Measurements from ENCODE around the gene TMEM45B.
"Not testable (repeated sequence)": the region's sequence is repeated elsewhere in the genome, so short reads cannot be mapped to it uniquely, and the experiment has no call there.

The TMEM45B gene

DNA sequence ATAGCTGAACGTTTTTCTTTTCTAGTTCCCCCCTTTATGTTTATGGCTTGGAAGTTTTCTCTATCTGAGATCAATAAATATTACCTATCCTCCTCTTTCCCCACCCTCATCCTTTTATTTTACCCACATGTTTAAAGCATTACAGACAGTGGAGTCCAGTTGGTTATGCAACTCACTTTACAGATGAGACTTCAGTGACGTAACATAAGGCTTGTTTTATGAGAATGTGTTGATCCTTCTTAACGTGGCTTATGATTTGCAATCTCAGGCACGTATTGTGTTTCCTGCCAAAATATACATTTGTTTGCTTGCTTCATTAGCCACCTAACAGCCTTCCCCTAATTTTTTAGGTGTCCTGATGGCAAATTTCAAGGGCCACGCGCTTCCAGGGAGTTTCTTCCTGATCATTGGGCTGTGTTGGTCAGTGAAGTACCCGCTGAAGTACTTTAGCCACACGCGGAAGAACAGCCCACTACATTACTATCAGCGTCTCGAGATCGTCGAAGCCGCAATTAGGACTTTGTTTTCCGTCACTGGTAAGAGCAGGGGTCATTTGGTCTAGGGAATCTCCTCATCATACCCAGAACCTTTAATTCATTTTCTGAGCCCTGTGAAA is 36.6 kb downstream of the TMEM45B start:
- DNase-seq (ENCODE audit: low read depth), result no peak

DNA sequence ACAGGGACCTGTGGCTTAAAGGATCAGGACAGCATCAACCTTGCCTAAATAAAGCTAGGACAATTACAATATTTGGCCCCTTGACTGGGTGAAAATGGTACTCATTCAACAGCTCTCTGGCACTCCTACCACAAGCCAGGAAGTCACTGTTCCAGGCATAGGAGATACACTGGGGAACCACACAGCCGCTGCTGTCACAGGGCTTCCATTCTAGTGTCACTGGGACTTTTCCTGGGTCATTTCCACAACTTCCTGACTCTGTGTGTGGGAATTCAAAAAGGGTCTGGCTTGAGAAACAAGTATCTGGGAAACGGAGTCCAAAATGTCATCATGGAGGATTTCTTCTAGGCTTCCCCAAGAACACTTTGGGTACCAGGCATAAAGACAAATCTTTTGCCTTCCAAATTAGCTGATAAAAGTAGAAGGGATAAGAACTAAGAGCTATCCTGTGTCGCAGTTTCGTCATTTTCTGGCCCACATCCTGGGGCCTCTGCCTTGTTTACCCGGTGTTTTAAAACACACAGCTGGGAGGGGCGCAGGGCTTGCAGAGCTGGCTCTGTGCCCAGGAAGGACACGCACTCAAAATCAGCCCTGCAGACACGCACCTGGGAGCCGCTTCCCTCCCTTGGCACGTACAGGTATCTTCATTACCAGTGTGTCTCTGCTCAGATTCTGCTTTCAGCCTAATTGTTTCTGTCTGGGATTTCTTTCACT is 38.0 kb downstream of the TMEM45B start:
- peak; percentile 22 for DNase-seq (ENCODE audit: low read depth)

DNA sequence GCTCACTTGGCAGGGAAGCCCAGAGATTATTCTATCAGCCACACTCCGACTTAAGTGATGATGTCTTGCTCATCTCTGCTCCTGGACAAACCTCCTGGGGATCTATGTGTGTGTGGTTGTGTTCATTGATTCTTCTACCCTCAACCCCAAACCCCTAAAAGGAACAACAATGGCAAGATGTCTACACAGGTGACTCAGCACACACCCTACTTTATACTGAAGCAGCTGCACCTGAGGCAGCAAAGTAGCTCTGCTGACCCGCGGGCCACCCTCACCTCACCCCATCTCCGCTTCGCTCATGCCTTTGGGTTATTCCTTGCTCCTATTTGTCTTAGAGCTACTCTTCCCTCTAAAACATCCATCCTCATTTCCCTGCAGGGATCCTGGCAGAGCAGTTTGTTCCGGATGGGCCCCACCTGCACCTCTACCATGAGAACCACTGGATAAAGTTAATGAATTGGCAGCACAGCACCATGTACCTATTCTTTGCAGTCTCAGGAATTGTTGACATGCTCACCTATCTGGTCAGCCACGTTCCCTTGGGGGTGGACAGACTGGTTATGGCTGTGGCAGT is 38.7 kb downstream of the TMEM45B start:
- DNase-seq (ENCODE audit: low read depth), result no peak

DNA sequence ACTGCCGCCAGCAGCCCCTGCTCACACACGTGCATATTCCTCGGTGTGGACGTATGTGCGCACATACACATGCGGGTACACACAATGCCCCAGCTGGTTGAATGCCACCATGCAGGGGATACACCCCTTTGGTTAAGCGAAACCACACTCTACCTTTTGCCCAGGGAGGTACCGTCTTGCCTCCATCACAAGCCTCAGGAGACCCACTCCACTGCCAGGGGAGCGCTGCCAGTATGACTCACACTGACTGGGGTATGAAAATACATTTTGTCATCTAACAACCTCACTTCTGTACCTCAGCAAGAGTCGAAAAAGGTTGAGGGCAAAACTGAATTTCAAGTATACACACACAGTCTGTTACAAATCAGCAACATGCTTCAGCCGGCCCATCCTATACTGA is 39.4 kb downstream of the TMEM45B start:
- DNase-seq (ENCODE audit: low read depth), result no peak

DNA sequence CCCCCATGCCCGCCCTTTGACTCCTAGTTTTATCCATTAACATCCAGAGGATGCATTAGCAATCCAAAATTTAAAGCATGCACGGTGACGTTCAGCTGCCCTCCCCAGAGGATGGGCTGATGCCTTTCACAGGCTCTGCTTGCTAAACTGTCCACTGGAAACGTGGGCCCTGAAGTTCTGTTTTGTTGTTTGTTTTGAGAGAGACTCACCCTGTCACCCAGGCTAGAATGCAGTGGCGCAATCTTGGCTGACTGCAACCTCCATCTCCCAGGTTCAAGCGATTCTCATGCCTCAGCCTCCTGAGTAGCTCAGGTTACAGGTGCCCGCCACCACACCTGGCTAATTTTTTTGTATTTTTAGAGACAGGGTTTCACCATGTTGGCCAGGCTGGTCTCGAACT is 40.4 kb downstream of the TMEM45B start:
- no peak for DNase-seq (ENCODE audit: low read depth)

DNA sequence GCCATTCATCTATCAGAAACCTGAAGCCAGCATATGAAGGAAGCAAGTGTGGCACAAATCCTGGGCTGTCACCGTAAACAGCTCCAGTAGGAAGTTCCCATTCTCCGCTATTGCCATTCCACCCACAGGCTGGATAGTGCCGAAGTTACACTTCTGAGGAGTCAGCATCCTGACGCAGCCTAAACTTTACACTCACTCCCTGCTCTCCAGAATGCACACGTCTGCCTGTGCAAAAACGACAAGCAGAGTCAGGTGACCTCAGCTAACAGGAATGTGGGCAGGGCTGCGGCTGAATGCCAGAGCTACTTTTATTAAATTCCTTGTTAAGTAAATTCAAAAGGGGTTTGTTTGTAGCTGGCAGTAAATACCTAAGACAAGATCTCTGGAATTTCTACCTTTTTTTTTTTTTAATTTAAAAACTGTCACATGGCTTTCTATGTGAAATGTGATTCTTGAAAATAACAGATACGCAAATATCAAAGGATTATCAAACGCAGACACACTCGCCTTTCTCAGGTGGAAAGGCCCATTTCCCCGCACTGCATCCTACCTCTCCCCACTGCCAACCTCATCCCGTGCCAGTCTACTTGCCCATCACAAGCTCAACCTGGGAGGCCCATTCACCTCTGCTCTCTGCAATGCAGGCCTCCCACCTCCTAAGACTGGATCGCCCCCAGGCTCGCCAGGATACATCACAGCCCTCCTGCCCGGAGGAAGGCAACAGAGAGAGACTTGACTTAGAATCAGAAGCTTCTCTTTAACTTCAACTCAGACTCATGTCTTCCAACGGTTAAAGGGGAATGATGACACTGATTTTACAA is 46.3 kb downstream of the TMEM45B start:
- no peak for DNase-seq (ENCODE audit: low read depth)

DNA sequence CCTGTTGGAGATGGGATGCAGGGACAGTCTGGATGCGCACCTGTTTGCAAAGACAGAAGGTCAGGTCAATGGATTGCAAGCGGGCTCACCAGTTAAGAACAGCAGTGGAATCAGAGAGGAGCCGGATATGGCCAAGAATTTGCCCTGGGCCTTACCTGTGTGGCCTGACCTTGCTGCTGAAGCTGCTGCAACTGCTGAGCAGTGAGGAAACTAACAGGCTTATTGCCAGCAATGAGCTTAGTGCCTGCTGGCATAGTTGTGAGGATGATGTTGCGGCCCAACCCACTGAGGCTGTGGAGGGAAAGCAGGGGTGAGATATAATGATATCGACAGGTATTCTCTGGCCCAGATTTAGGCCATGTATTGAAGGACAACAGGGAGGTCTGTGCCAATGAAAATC is 49.2 kb downstream of the TMEM45B start:
- no peak for DNase-seq (ENCODE audit: low read depth)

DNA sequence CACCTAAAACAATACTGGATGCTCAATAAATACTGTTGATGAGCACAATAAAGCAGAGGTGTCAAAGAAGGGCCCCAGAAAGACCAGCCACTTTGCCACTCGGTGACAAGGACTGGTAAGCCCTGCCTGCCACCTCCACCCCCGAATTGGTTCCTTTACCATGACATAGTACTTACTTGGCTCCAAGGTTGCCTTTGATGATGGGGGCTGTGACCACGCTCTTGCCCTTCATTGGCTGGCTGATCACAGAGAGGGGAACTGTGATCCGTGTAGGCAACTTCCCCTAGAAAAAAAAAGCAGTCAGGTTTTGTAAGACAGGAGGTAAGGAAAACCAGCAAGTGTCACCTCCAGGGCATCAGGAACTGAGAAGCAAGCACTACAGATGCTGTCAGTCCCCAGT is 50.1 kb downstream of the TMEM45B start:
- DNase-seq (ENCODE audit: low read depth), result no peak

DNA sequence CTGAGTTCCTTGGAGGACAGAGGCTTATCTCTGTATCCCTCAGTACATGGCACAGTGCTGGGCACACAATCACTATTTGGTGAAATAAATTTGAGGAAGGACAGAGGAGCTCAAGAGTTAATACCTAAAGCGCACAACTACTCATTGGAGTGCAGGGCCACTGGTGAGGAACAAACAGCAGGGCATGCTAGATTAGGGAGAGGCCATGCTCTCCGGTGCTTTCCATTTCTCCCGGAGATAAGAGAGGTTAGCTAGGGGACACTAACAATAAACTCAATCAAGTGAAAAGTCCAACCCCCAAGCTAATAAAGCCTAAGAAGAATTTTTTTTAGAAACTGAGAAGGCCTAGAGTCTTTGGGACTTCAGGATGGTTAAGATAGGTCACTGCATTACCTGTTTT is 50.7 kb downstream of the TMEM45B start:
- DNase-seq (ENCODE audit: low read depth), result no peak

DNA sequence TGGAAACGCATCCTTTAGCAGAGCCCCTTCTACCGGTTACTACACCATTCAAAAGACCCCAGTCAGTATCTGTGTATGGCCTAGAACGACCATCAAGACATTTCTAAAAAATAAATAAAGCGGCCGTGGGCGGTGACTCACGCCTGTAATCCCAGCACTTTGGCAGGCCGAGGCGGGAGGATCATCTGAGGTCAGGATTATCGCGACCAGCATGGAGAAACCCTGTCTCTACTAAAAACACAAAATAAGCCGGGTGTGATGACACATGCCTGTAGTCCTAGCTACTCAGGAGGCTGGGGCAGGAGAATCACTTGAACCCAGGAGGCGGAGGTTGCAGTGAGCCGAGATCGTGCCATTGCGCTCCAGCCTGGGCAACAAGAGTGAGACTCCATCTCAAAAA is 53.0 kb downstream of the TMEM45B start:
- DNase-seq (ENCODE audit: low read depth), result not testable (repeated sequence)

DNA sequence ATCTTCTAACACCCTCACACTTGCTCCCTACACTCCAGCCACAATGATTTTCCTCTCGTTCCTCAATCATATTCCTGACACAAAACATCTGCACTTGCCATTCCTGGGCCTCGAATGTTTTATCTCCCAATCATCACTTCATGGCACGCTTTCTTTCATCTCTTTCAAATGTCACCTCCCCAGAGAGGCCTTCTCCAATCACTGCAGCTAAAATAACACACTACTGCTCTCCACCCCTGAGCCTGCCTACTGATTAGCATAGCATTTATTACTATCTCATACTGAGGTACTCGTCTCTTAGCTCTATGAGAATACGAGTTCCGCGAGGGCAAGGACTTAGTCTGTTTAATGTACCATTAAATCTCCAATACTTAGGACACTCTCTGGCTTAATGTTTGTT is 56.3 kb downstream of the TMEM45B start:
- DNase-seq (ENCODE audit: low read depth), result no peak

DNA sequence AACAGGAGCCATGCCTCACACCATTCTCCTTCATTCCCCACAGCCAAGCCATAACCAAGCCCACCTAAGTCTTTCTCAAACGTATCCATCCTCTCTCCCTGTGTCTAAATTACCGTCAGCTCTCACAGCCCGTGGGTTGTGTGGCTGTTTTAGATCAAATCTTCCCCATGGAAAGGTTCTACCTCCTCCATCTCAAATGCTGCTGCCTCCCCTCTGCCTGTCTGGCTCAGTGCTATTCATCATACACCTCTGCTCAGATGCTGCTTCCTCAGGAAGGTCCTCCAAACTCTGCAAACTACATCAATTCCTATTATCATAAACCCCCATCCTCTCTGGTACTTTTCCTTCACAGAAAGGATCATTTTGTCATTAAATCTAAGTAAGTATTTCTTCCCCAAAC is 64.7 kb downstream of the TMEM45B start:
- DNase-seq (ENCODE audit: low read depth), result no peak

DNA sequence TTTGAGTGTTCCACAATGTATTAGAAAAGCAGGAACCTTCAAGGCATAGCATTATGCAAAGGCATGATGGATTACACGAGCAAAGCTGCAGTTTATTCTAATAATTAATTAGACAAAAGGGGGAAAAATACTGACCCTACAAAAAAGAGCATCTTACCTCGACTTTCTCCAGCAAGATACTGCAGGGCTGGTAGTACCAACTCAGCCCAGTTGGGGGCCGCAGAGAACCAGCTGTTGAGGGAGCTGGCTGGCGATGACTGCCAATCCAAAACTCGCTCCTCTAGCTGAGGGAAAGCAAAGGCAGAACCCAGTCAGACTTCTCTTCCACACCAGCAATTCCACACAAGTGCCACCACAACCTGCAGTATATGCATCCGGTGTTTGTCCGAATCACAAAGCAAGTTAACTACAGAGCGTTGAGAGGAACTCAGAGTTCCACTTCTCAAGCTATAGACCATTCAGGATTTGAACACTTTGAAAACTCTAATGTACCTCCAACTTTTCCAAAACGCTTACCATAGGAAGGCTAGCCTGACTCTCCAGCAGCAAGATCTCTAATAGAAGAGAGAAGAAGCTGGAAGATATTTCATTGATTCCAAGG is 66.0 kb downstream of the TMEM45B start:
- DNase-seq (ENCODE audit: low read depth), result peak; percentile 12

DNA sequence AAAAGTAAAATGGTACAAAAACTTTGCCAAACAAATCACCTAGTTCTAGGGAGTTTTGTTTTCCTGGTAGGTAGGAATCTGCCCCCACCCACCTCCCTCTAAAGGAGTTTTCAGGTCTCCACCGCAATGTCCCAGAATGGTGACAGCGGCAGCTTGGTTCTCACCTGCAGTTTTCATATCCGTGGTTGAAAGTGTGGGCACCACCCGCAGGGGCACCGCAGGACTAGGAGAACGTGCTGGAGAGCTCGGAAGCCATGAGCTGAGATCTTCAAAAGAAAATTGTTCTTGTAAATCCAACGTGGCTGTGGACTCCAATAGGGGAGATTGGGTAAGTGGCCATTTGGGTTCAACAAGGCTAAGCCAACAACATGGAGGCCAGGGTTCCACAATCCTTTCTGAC is 68.9 kb downstream of the TMEM45B start:
- no peak for DNase-seq (ENCODE audit: low read depth)

DNA sequence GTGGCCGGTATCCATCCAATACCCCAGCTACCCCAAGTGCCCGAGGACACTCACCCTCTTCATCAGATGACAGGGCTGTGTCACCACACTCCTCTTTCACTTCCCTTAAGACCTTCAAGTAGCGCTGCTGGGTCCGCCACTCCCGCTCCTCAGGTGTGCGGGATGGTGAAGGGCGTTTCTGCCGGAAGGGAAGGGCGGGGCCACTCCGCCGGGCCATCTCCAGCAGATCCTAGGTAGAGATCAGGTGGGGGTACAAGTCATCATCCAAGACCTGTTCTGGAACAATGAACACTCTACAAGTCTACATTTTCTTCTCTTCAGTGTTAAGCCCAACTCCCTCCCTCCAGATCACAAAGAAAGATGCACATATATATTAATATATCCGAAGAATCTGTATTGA is 69.7 kb downstream of the TMEM45B start:
- no peak for DNase-seq (ENCODE audit: low read depth)

DNA sequence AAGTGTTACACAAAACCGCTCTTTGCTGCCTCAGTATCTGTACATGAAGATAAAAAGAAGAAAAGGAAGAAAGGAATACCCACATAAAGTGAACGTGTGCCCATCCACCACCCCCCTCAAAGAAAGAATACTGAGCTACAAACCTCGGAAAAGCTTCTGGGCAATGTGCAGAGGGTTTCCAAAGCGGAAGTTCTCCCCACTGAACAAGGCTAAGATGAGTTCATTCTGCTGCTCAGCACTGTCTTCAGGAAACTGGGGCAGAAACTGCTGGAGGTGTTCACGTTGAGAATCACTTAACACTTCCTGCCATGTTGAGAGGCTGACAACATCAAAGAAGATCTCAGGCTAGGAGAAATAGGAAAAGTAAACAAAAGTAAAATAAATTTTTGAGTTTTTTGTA is 72.8 kb downstream of the TMEM45B start:
- DNase-seq (ENCODE audit: low read depth), result no peak

DNA sequence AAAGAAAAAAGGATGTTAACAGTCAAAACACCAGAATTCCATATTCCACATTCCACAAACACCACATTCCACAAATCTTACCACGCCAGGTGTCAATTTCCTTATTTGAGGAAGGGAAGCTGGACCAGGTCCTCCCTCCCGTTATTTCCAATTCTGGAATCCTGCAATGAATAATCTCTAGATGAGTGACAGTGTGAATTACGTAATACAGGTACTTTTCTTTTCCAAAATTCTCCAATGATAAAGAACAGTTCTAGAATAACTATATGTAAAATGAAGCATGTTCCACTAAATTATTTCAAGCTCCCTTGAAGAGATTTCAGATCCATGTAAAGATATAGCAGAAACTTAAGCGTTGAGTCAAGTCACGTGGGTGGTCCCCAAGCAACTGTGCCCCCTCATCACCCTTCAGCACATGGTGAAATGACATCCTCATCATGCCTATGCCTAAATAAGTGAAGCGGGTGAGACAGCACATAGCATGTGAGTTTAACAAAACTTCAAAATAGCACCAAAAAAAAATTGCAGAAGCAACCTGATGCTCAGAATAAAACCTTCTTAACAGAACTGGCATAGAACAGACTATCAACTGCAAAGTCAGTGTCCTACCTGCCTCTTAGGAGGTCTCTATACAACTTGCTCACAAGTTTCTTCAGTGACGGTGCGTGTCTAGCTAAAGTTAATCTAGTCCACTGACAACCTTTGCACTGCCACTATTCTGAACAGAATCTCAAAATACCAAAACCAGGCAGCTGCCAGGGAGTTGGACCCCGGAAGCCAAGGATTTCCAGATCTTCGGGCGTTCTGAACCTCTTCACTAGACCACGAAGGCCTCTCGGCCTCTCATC is 78.9 kb downstream of the TMEM45B start:
- no peak for DNase-seq (ENCODE audit: low read depth)

DNA sequence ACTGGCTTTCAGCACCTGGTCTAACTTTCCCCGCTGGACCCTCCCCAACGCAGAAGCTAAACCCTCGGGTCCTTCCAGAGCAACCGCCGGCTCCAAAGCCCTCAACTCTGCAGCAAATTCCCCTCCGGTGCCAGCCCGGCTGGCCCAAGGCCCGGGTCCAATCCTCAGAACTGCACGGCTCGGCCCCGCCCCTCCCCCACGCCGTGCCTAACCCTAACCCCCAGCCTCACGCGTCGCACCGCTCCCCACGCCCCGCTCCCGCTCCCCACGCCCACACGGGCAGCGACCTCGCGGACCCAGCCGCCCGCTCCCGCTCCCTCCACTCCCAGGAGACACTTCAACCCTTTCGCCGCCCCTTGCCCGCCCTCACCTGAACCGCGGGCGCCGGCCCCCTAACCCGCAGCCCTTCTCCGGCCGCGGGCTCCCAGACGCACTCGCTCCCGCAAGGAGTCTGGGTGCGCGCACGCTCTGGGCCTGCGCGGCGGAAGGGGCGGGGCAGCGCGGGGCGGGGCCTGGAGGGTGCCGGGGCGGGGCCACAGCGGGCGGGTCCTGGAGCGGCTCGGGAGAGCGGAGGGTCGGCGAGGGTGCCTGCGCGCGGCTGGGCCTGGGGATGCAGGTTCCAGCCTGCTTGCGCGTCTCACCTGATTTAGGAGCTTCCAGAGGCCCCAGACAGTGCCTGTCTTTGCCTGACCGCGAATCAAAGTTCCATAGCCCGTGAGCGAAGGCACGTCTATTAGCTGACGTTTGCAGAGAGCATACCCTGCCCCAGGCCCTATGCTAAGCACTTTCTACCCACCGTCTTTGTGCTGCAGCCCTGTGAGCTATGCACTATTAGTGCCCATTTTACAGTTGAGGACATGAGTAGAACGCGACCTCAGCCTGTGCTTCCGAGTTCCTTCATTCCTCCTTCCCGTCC is 79.7 kb downstream of the TMEM45B start, which contains the start of gene NFRKB:
NFRKB (minus strand) TSS at position 453 of the 916 bp plus-strand sequence. CDS start 2,729 bp downstream, outside the sequence.
- peak; percentile 86 for DNase-seq (ENCODE audit: low read depth)

DNA sequence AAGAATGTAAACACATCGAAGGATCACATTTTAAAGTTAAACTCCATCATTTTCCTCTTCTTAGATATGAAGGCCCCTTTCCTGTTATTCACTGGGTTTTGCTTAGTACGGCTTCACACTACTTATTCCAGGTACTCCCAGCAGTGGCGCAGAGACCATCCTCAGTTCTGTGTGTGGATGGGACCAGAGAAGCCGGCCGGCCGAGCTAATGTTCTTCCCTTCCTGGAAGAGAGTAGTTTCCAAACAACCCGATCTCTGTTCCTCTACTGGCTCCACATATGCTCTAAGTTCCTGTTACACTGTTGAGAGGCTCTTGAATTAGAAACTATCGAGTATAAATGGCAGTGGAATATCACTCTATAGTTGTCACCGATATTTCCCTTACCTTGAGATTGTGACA is 80.4 kb downstream of the TMEM45B start:
- no peak for DNase-seq (ENCODE audit: low read depth)

DNA sequence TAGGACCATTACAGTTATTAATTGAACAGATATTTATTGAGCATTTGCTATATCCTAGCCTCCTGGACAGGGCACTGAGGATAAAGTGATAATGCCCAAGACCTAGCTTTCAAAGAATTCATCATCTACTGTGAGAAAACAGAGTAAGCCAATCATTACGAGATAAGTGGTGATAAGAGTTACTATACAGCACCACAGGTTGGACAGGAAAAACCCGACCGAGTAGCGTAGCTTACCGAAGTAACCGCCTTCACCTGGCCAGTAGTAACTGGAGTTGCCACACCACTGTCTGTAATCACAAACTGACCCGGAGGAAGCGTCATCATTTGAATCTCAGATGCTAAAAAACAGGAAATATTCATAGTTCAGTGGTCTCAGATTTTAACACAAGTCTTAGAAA is 89.8 kb downstream of the TMEM45B start:
- no peak for DNase-seq (ENCODE audit: low read depth)
